Transverse colon (tissue), 4 donors: ENCODE data around the gene BPGM. TPM values are rescaled to one million over a fixed set of nuclear protein-coding genes. Genes with fewer than 3 reads are reported as not detected.

ENCODE experiments used
- DNase-seq: peaks from one replicate; pipeline ENCODE4 v3.0.0-alpha.2; 2019
- H3K27ac ChIP-seq, 4 donors: fragments of 200-600 bp; sonication (generic); 2 replicates each; pipeline ENCODE4 v1.5.1; 2016 to 2018; ENCODE audit warnings: inconsistent platforms in 4 of 4
- H3K27me3 ChIP-seq: fragments of 200-600 bp; sonication (generic); 2 replicates; pipeline ENCODE4 v1.5.1; 2017; ENCODE audit warnings: inconsistent platforms
- H3K36me3 ChIP-seq, 4 donors: fragments of 200-600 bp; sonication (generic); 2 replicates each; pipeline ENCODE4 v1.5.1; 2017 to 2019; ENCODE audit warnings: inconsistent platforms in 4 of 4
- H3K4me1 ChIP-seq, 4 donors: fragments of 200-600 bp; sonication (generic); 2 replicates each; pipeline ENCODE4 v1.5.1; 2017 to 2020; ENCODE audit warnings: inconsistent platforms in 4 of 4
- H3K4me3 ChIP-seq, 4 donors: fragments of 200-600 bp; sonication (generic); 1 replicate in 1 of 4; 2 replicates in 3 of 4; pipeline versions ENCODE4 v1.5.1 to v1.6.1; 2017 to 2019; ENCODE audit warnings: inconsistent platforms in 4 of 4
- H3K9me3 ChIP-seq, 2 donors: fragments of 200-600 bp; sonication (generic); 2 replicates each; pipeline ENCODE4 v1.5.1; 2017 to 2019; ENCODE audit warnings: inconsistent platforms in 2 of 2
- CTCF ChIP-seq, 5 experiments: fragments of 200-600 bp in 3 of 5; fragments of 450-650 bp in 2 of 5; sonication (generic) in 3 of 5; IDR thresholded peaks; 1 replicate in 2 of 5; 2 replicates in 3 of 5; pipeline ENCODE4 v1.5.1; 2016 to 2017; ENCODE audit warnings: antibody characterized with exemption in 5 of 5, inconsistent platforms in 3 of 5, mild to moderate bottlenecking in 2 of 5, moderate library complexity in 1 of 5
- EP300 ChIP-seq: sonication (generic); formaldehyde crosslinking; IDR thresholded peaks from one replicate; pipeline ENCODE4 v1.6.1; 2017; ENCODE audit warnings: antibody characterized with exemption, low read depth
- POLR2A ChIP-seq: fragments of 450-650 bp; IDR thresholded peaks from one replicate; pipeline ENCODE4 v1.6.1; 2016; ENCODE audit warnings: antibody characterized with exemption, mild to moderate bottlenecking, moderate library complexity
- POLR2AphosphoS5 ChIP-seq, 3 donors: sonication (generic); formaldehyde crosslinking; IDR thresholded peaks; one replicate each; pipeline ENCODE4 v1.6.1; 2016; ENCODE audit warnings: antibody characterized with exemption in 3 of 3
- WGBS, 2 donors: methylation state at CpG; one replicate each; pipeline ENCODE4 v1.1.5; 2018; ENCODE audit warnings: low coverage in 1 of 2; 5-methylcytosine and 5-hydroxymethylcytosine counted together
- in situ Hi-C, 4 donors: fragments of 200-750 bp; cut with MboI; loops; one replicate each; pipeline versions ENCODE4 v1.15.0 to v1.15.1; 2017; ENCODE audit warnings: low sequenced_read_pairs in 3 of 4, low pct_ligation_motif_present in 1 of 4, low pct_unique_long_range_greater_than_20kb in 1 of 4
- intact Hi-C: fragments of 100-400 bp; cut with DNase I; formaldehyde crosslinking; loops from one replicate; pipeline ENCODE4 v1.15.1; 2023; ENCODE audit warnings: low total_unique reads
- total RNA-seq, 4 donors: library from RNA; depleted of rRNA; stranded (reverse); fragments of >200 nt; gene quantifications; one replicate each; pipeline ENCODE4 v1.1.0, GENCODE V29; 2016

The BPGM gene
- total RNA-seq: 10 to 100 TPM in 2 of 4 donors, 1 to 10 TPM in 1, under 1 TPM in 1; 0.40 to 13.2 (median 7.2) TPM

DNA sequence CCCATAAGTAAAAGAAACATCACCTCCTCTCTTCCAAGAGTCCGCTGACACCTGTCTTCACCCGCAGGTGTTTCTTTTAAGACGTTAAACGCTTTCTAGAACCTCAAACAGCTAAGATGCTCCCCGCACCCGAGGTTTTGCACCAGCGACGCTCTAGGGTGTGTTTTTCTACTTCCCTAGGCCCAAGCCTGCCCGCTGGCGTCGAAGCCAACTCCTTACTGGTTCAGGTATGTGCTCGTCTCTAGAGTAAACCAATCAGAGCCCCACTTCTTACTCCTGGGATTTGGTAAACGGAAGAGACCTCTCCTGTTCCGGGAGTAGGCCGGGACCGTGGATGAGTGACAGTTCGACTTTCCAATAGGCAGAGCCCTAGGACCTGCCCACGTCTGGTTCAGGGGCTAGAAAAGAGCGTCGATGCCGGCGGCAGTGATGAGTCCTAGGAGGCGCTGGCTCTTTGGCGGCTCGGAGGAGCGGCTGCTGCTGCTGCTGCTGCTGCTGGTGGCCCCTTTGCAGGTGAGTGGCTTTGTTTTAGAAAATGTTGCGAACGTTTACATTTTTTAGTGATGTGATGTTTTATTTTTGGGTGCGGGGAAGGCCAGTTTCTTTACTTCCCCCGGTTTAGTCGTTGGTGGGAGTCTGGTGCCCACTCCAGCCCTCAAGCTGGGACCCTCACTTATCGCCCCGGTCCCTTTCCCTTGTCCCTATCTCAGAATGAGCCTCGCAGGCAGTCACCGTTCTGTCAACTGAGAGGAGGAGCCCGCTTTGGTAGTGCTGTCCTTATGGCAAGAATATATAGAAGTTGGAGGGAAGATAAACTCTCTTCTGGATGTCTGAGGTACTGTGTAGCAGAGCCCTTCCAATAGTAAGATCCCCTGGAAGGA, at the start of gene BPGM:
Gene BPGM, plus strand, starts transcription at position 429 of the 881 bp plus-strand sequence. CDS start 14,655 bp downstream, outside the sequence.
- Histone ChIP-seq H3K27ac (peak within 1 kb of the TSS; percentile 84 to 91 (median 88)), H3K9me3 (no peaks in the 10 kb centered on the region), H3K4me3 (peak within 1 kb of the TSS; percentile 55 to 73 (median 60)), H3K27me3 (no peaks in the 10 kb centered on the region), H3K4me1 (peaks cover 0 to 19% (median 17%) of the 10 kb centered on the region in 4 donors), H3K36me3 (no peaks in the 10 kb centered on the region)
- 1% methylated on average over 21 to 36 of the region's 36 CpGs for WGBS, 2 donors
- intact Hi-C loops (no loop called here), in situ Hi-C loops (loop anchor here in 1 of 4 donors (25.0 kb wide), 1 partner anchor 316 kb away; no protein-coding TSS in a partner anchor)
- DNase-seq: peak; percentile 98
- no peak for TF ChIP-seq EP300
- no peak for TF ChIP-seq CTCF (IDR thresholded peaks at IDR 0.05)
- TF ChIP-seq POLR2AphosphoS5 (IDR thresholded peaks at IDR 0.05): peak; percentile 97
- peak; percentile 98 for TF ChIP-seq POLR2A

DNA sequence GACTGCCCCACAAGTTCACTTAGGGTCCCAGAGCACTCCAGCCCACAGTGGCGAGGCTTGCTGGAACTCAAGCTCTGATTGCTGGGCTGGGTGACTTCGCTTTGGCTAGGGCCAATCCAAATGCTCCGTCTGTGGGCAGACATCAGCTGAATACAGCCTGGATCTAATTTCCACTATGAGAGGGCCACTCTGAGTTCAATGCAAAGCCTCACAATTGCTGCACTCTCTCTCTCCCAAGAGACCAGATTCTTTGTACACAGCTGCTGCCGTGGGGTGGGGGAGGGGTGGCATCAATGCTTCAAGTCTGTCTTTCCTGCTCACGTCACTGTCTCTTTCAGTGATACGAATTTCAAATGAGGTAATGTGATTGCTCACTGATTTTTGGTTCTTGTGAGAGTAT, 47.3 kb upstream of the BPGM start:
- Histone ChIP-seq H3K27me3 (no peaks in the 10 kb centered on the region), H3K4me1 (peaks cover 0 to 8% (median 3%) of the 10 kb centered on the region in 4 donors), H3K9me3 (no peaks in the 10 kb centered on the region), H3K36me3 (no peaks in the 10 kb centered on the region), H3K27ac (no peak overlapping the region), H3K4me3 (no peak overlapping the region)
- in situ Hi-C loops: no loop called here
- TF ChIP-seq POLR2A (no peak), POLR2AphosphoS5 (IDR thresholded peaks at IDR 0.05) (no peak), EP300 (no peak), CTCF (IDR thresholded peaks at IDR 0.05) (no peak)
- 70 to 78% methylated on average over 3 to 6 of the region's 6 CpGs for WGBS, 2 donors
- DNase-seq: no peak
- intact Hi-C loops: no loop called here

DNA sequence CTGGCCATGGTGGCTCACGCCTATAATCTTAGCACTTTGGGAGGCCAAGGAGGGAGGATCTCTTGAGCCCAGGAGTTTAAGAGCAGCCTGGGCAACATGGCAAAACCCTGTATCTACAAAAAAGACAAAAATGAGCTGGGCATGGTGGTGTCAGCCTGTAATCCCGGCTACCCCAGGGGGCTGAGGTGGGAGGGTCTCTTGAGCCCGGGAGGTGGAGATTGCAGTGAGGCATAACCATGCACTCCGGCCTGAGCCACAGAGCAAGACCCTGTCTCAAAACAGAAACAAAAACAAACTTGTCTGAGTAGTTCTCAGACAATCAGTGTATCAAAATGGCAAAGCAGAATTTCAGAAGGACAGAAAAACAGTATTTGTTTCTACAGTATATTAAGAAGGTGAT, 45.2 kb upstream of the BPGM start:
- intact Hi-C loops: loop anchor here (10.0 kb wide), 1 partner anchor 87 kb away; no protein-coding TSS in a partner anchor

More for the DNA sequence above, 45.2 kb upstream of the BPGM start:
- Histone ChIP-seq H3K27ac (no peak overlapping the region), H3K9me3 (no peaks in the 10 kb centered on the region), H3K4me3 (no peak overlapping the region), H3K36me3 (no peaks in the 10 kb centered on the region), H3K27me3 (peaks cover under 1% of the 10 kb centered on the region), H3K4me1 (peaks cover 0 to 8% (median 2%) of the 10 kb centered on the region in 4 donors)
- no peak for DNase-seq
- in situ Hi-C loops: loop anchor here (5.0 to 10.0 kb wide), 3 partner anchors 87 to 167 kb away; no protein-coding TSS in a partner anchor
- TF ChIP-seq EP300: no peak
- TF ChIP-seq POLR2AphosphoS5 (IDR thresholded peaks at IDR 0.05): no peak
- TF ChIP-seq CTCF (IDR thresholded peaks at IDR 0.05): no peak
- TF ChIP-seq POLR2A: no peak
- 69 to 81% methylated on average over 3 to 4 of the region's 4 CpGs for WGBS, 2 donors
